HG03159 (cell line): ENCODE results near the gene ATP8B2.
"Not testable (repeated sequence)": the region's sequence is repeated elsewhere in the genome, so short reads cannot be mapped to it uniquely, and the experiment has no call there.

Experiments
- ATAC-seq: cut with Tn5 transposase; IDR thresholded peaks from one replicate; pipeline ENCODE4 v1.9.1; 2021; ENCODE audit warnings: mild to moderate bottlenecking, moderate library complexity; ENCODE audit not compliant: unreplicated experiment

Gene ATP8B2

DNA sequence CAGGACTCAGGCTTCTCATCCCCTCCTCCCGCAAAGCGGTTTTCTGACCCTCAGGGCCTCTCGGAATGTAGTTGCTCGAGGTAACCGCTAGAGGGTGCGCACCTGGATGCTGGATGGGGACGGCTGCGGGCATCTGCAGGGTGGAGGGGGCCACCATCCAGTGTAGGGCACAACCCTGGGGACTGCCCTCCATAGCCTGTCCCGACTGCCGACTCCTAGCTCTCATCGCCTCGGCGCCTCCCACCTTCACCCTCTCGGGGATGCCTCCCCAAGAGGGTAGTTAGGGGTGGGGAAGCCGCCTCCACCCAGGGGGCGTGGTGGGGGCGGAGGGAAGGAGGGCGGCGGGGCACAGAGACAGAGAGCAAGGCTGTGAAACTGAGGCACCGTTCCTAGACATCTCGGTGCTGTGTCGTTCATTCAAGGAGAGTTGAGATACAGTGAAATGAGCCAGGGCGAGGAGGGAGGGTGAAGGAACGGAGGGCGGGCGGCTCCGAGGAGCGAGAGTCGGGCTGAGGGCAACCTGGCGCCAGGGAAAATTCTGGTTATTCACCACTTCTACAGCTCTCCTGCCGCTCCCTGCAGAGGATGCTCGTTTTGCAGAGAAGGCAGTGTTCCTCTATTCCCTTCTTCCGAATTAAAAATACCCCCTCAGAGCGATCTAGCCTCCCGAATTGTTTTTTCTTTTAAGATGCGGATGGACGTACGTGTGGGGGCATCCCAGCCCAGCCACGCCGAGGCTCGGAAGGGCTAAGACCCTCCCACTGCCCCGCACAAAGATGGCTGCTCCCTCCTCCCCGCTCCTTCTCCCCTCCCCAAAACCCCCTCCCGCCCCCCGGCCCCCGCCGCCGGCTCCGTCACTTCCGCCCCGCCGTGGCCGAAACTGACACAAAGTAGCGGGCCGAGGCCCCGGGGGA, at the start of gene ATP8B2:
ATP8B2 (plus strand) TSS at position 857 of the 914 bp plus-strand sequence. CDS start 2,617 bp downstream, outside the sequence.
- ATAC-seq = no peak

DNA sequence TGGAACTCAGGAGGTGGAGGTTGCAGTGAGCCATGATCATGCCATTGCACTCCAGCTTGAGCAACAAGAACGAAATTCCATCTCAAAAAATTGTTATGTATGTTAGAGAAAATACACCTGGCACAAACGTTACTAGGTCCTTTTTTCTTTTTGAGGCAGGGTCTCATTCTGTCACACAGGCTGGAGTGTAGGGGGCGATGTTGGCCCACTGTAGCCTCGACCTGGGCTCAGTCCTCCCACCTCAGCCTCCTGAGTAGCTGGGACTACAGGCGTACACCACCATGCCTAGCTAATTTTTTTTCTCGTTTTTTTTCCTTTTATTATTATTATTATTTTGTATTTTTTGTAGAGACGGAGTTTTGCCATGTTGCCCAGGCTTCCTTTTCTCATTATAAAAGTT, 48.5 kb upstream of the ATP8B2 start:
- no peak for ATAC-seq

DNA sequence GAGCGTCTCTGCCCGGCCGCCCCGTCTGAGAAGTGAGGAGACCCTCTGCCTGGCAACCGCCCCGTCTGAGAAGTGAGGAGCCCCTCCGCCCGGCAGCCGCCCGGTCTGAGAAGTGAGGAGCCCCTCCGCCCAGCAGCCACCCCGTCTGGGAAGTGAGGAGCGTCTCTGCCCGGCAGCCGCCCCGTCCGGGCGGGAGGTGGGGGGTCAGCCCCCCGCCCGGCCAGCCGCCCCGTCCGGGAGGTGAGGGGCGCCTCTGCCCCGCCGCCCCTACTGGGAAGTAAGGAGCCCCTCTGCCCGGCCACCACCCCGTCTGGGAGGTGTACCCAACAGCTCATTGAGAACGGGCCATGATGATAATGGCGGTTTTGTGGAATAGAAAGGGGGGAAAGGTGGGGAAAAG, 37.7 kb upstream of the ATP8B2 start:
- ATAC-seq = not testable (repeated sequence)

DNA sequence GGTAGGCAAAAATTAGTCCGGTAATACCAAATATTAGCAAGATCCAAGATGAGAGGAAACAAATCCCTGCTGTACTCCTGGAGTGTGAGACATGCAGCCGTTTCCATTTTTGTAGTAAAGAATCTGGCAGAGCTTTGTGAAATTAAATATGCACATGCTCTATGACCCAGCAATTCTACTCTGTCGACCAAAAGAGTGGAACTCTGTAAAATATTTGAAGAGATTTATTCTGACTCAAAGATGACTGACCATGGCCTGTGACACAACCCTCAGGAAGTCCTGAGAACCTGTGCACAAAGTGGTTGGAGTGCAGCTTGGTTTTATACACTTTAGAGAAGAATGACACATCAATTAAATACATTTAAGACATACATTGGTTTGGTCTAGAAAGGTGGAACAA, 36.7 kb upstream of the ATP8B2 start:
- no peak for ATAC-seq

DNA sequence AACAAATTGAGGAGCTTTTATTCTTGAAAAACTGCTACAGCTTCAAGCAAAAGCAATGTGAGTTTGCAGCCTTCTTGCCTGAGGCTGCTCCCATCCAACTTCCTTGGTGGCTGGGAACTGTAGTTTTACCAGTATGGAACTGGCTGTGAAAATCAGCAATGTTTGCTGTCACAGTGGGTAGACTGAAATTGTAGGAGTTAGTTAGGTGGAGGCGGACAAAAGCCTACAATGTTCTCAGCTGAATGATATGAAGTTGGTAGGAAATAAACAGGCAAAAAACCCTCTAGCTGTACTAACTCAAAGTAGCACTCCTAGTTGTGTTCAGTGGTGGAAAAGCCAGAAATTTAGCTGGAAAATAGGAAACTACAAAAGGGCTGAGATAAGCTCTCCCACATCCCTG, 34.4 kb upstream of the ATP8B2 start:
- ATAC-seq = no peak

DNA sequence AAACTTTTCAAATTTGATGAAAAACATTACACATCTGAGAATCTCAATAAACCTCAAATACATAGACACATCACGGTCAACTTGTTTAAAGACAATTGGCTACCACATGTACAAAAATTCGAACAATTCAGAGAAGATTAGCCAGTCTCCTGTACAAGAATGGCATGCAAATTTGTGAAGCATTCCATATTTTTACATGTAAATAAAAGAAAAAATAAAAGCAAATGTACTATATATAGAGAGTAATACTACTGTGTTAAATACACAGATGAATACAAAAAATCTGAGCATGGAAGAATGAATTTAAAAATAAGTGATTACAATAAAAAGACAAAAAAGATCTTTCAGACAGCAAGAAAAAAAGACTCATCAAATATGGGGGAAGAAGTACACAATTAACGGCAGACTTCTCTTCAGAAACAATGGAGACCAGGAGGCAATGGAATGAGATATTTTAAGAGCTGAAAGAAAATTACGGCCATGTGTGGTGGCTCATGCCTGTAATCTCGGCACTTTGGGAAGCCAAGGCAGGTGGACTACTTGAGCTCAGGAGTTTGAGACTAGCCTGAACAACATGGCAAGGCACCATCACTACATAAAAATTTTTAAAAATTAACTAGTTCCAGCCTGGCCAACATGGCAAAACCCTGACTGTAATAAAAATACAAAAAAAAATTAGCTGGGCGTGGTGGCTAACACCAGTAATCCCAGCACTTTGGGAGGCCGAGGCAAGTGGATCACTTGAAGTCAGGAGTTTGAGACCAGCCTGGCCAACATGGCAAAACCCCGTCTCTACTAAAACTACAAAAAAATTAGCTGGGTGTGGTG, 29.7 kb upstream of the ATP8B2 start:
- no peak for ATAC-seq

DNA sequence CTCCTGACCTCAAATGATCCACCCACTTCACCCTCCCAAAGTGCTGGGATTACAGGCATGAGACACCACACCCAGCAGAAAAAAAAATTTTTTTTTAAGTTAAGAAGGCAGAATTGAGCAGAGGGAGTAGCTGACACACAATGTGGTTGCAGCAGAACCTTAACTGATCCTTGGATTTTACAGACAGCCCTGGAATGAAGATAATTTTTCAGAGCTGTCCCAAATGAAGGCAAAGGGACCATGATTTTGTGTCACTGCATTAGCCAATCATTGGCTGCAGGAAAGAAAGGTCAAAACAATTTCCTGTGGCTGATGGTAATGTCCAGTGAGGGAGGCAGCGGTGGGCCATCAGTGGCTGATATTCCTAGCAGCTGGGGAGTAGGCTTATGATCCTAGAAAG, 23.7 kb upstream of the ATP8B2 start:
- no peak for ATAC-seq

GRCh38 chr1:154304664-154305337, 20.5 kb upstream of the ATP8B2 start:
- no peak for ATAC-seq

DNA sequence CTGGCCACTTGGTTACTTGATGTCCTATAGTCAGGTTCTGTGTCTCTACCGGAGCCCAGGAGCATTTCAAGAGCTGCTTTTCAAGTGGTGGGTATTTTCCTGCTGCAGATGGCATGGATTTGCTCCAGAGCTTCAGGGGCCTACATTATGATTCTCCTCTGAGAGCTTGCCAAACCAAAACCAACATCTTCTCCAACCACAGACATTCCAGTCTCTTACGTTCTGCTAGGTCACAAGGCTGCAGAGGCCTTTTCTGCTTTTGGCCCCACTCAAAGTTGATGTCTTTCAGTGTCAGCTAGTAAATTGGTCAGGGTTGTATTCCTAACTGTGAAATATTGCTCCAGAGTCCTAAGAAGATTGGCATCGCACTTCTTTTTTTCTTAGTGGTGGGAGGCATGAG, 19.2 kb upstream of the ATP8B2 start:
- no peak for ATAC-seq

- ATAC-seq = not testable (repeated sequence)
These were observed 17.6 kb upstream of the ATP8B2 start for GRCh38 chr1:154307670-154308270.

DNA sequence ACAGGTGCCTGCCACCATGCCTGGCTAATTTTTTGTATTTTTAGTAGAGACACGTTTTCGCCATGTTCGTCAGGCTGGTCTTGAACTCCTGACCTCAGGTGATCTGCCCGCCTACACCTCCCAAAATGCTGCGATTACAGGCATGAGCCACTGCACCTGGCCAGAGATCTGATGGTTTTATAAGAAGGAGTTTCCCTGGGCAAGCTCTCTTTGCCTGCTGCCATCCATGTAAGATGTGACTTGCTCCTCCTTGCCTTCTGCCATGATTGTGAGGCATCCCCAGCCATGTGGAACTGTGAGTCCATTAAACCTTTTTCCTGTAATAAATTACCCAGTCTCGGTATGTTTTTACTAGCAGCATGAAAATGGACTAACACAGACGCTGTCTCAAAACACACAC, 16.2 kb upstream of the ATP8B2 start:
- not testable (repeated sequence) for ATAC-seq

DNA sequence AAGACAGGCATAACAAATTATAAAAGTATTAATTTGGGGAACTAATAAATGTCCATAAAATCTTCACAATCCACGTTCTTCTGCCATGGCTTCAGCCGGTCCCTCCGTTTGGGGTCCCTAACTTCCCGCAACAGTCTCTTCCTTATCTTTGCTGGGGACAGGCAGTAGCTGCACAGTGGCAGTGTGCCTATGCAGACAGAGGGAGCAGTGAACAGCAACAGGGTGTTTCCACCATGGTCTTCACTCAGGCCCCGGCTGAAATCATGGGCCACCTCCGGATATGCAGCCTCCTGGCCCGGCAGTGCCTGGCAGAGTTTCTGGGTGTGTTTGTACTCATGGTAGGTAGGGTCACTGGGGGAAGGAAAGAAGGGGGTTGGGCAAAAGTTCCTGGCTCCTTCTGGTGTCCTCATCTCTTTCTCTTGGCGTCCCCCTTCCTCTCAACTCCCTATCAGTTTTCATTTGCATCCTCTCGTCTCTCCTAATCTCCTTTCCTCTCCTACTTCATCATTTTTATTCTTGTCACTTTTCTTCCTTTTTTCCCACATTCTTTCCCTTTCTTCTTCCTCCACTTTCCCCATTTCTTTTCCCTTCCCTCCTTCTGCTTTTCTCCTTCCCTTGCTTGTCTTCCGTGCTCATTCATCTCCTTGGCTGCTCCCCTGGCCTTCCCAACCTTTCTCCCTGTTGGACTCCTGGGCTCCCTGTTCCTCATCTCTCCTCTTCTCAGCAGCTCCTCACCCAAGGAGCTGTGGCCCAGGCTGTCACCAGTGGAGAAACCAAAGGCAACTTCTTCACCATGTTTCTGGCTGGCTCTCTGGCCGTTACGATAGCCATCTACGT, 12.9 kb upstream of the ATP8B2 start:
- ATAC-seq = not testable (repeated sequence)

GRCh38 chr1:154313066-154313356, 12.3 kb upstream of the ATP8B2 start:
- ATAC-seq = no peak

DNA sequence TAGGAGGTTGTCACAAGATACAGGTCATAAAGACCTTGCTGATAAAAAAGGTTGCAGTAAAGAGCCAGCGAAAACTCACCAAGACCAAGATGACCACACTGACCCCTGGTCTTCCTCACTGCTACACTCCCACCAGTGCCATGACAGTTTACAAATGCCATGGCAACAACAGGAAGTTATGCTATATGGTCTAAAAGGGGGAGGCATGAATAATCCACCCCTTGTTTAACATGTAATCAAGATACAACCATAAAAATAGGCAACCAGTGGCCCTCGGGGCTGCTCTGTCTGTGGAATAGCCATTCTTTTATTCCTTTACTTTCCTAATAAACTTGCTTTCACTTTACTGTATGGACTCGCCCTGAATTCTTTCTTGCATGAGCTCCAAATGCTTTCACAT, 11.1 kb upstream of the ATP8B2 start:
- not testable (repeated sequence) for ATAC-seq

DNA sequence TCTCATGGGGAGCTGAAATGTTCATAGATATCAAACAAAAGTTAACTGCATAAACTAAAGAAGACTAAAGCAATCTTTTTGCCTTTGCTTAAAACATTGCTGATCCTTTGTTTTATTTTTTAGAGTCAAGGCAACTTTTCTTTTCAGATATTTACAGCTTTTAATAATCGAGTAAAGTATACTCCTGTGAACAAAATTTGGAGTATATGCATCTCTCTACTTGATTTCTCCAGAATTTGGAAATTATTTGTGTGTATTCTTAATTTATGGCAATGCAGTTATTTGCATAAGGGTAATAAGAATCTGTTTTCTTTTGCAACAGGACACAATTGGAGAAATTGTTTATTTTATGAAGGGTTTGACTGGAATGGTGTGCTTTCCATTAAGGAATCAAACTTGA, 8.6 kb upstream of the ATP8B2 start:
- ATAC-seq = no peak

GRCh38 chr1:154318386-154318785, 6.9 kb upstream of the ATP8B2 start:
- no peak for ATAC-seq

DNA sequence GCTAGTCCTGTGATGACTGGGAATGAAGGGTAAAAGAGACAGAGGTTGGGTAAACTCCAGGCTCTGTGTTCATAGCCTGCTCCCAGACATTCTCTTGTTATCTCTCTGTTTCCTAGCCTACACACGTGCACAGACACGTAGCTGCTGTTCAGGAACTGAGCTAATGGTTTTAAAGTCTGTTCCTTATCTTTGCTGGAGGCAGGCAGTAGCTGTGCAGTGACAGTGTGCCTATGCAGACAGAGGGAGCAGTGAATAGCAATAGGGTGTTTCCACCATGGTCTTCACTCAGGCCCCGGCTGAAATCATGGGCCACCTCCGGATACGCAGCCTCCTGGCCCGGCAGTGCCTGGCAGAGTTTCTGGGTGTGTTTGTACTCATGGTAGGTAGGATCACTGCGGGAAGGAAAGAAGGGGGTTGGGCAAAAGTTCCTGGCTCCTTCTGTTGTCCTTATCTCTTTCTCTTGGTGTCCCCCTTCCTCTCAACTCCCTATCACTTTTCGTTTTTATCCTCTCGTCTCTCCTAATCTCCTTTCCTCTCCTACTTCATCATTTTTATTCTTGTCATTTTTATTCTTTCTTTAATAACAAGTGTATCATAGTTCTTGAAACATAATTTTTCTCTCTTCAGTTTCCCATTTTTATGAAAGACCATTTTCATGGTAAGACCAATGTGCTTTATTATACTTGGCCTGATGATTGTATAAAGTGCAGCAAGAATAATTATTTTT, 4.3 kb upstream of the ATP8B2 start, which contains the start of gene AQP10:
AQP10 (plus strand) TSS at position 212 of the 727 bp plus-strand sequence; CDS start at position 275, 63 bp downstream.
- ATAC-seq = no peak

DNA sequence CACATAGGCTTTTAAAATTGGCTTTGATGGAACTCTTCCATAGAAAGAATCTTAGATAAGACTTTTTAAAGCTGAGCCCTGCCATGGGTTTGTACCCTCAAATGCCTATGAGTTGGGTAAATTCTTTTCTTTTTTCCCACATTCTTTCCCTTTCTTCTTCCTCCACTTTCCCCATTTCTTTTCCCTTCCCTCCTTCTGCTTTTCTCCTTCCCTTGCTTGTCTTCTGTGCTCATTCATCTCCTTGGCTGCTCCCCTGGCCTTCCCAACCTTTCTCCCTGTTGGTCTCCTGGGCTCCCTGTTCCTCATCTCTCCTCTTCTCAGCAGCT, 3.8 kb upstream of the ATP8B2 start:
- not testable (repeated sequence) for ATAC-seq

- no peak for ATAC-seq
These were observed 1.8 kb upstream of the ATP8B2 start for GRCh38 chr1:154323493-154323892.

DNA sequence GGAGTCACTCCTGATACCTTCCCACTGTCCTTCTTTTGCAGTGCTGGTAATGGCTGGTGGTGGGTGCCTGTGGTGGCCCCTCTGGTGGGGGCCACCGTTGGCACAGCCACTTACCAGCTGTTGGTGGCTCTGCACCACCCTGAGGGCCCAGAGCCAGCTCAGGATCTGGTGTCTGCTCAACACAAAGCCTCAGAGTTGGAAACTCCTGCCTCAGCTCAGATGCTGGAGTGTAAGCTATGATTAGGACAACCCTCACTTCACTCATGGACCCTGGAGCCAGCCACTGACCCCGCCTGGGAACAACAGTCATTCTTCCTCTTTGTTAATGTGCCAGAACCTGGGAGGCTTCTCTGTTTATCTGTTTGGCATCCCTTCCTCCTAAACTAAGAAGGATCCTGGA, 1.1 kb upstream of the ATP8B2 start:
- no peak for ATAC-seq
